ENCODE data around the gene MX2. TPM values are rescaled to one million over a fixed set of nuclear protein-coding genes. Genes with fewer than 3 reads are reported as not detected.

The MX2 gene
- total and polyA plus RNA-seq, 10 of the 15 experiments (the other 5 are each of a cell fraction or from before 2014, with no cell fraction given): 10.5 to 167 (median 46.1) TPM

GRCh38 chr21:41367945-41368734, 6.3 kb downstream of the MX2 start (continued):
- peak; percentile 68; the same call in 1 of the 2 replicates for TF ChIP-seq TAF1 (IDR thresholded peaks at IDR 0.05; ENCODE audit: borderline replicate concordance, low read depth, low read length)
- TF ChIP-seq CREM (IDR thresholded peaks at IDR 0.05; ENCODE audit: low read depth): peak; percentile 62; the same call in 1 of the 2 replicates
- no peak for TF ChIP-seq FOS (IDR thresholded peaks at IDR 0.05; ENCODE audit: borderline replicate concordance, extremely low read depth, insufficient read length)
- 0 out of 4 replicates have a peak, but pooled peaks of 1 of the 2 experiments have one; percentile 42 for TF ChIP-seq SRF (IDR thresholded peaks at IDR 0.05; ENCODE audit: low read depth in 2 of 2, low read length in 2 of 2)
- TF ChIP-seq MLLT1 (IDR thresholded peaks at IDR 0.05): peak; percentile 65; the same call in 1 of the 2 replicates
- no peak for TF ChIP-seq KDM1A (IDR thresholded peaks at IDR 0.05; ENCODE audit: borderline replicate concordance)
- peak; percentile 93 for TF ChIP-seq TCF12 (IDR thresholded peaks at IDR 0.05; ENCODE audit: low read depth, low read length)
- TF ChIP-seq HSF1 (IDR thresholded peaks at IDR 0.05; ENCODE audit: low read depth, low read length): no peak
- TF ChIP-seq GABPA (IDR thresholded peaks at IDR 0.05; ENCODE audit: low read depth): no peak
- TF ChIP-seq MYC (IDR thresholded peaks at IDR 0.05; ENCODE audit: insufficient read depth, insufficient read length, insufficient replicate concordance, low read length, severe bottlenecking): peak; percentile 36
- 0 out of 2 replicates have a peak, but pooled peaks have one; percentile 45 for TF ChIP-seq POLR2AphosphoS2 (IDR thresholded peaks at IDR 0.05; ENCODE audit: low read depth, low read length)
- TF ChIP-seq E4F1 (IDR thresholded peaks at IDR 0.05; ENCODE audit: borderline replicate concordance, partially characterized antibody): no peak
- TF ChIP-seq RAD51 (IDR thresholded peaks at IDR 0.05): peak; percentile 67; the same call in 1 of the 2 replicates
- no peak for TF ChIP-seq REST (IDR thresholded peaks at IDR 0.05; ENCODE audit: low read depth, low read length)
- peak; percentile 15 for TF ChIP-seq SP1 (IDR thresholded peaks at IDR 0.05; ENCODE audit: low read depth, low read length)
- peak; percentile 53; the same call in 1 of the 2 replicates for TF ChIP-seq SMAD5 (IDR thresholded peaks at IDR 0.05; ENCODE audit: low read depth)
- no peak for TF ChIP-seq ELK1 (IDR thresholded peaks at IDR 0.05; ENCODE audit: low read depth, low read length)

All from GM12878 (cell line).